Smooth muscle cell (in vitro differentiated cells): ENCODE results near the gene GGCX. TPM values are rescaled to one million over a fixed set of nuclear protein-coding genes. Genes with fewer than 3 reads are reported as not detected.

Source experiments
- DNase-seq: peaks from one replicate; lab custom pipeline; 2025; ENCODE audit not compliant: unreplicated experiment; lab: John Stamatoyannopoulos, UW
- H2AFZ ChIP-seq: fragments of 200-600 bp; sonication (generic); 2 replicates; pipeline ENCODE4 v1.6.0; 2016; ENCODE audit warnings: antibody characterized with exemption, low read depth, mild to moderate bottlenecking
- H3F3A ChIP-seq: fragments of 200-600 bp; sonication (generic); 2 replicates; pipeline ENCODE4 v1.6.0; 2017; ENCODE audit warnings: antibody characterized with exemption, low read depth
- H3K27ac ChIP-seq: fragments of 200-600 bp; sonication (generic); 2 replicates; pipeline ENCODE4 v1.5.1; 2016; ENCODE audit warnings: low read depth, mild to moderate bottlenecking
- H3K27me3 ChIP-seq: fragments of 200-600 bp; sonication (generic); 2 replicates; pipeline ENCODE4 v1.6.1; 2016; ENCODE audit warnings: low read depth, mild to moderate bottlenecking
- H3K36me3 ChIP-seq: fragments of 200-600 bp; sonication (generic); 2 replicates; pipeline ENCODE4 v1.5.1; 2016; ENCODE audit warnings: low read depth
- H3K4me1 ChIP-seq: fragments of 200-600 bp; sonication (generic); 2 replicates; pipeline ENCODE4 v1.5.1; 2016; ENCODE audit warnings: low read depth
- H3K4me2 ChIP-seq: fragments of 200-600 bp; sonication (generic); 2 replicates; pipeline ENCODE4 v1.6.0; 2016; ENCODE audit warnings: mild to moderate bottlenecking
- H3K4me3 ChIP-seq: fragments of 200-600 bp; sonication (generic); 2 replicates; pipeline ENCODE4 v1.5.1; 2016; ENCODE audit warnings: mild to moderate bottlenecking
- H3K79me2 ChIP-seq: fragments of 200-600 bp; sonication (generic); 2 replicates; pipeline ENCODE4 v1.6.0; 2016; ENCODE audit warnings: low read depth, mild to moderate bottlenecking
- H3K9ac ChIP-seq: fragments of 200-600 bp; sonication (generic); 2 replicates; pipeline ENCODE4 v1.6.0; 2016; ENCODE audit warnings: low read depth
- H3K9me3 ChIP-seq: fragments of 200-600 bp; sonication (generic); replicated peaks from 2 replicates; pipeline ENCODE4 v1.5.1; 2016; ENCODE audit warnings: low read depth
- H4K20me1 ChIP-seq: fragments of 200-600 bp; sonication (generic); 2 replicates; pipeline ENCODE4 v1.6.0; 2016; ENCODE audit warnings: low read depth
- WGBS: methylation state at CpG from one replicate; pipeline ENCODE4 v1.1.7; 2016; ENCODE audit warnings: low lambda C conversion rate; 5-methylcytosine and 5-hydroxymethylcytosine counted together
- polyA plus RNA-seq: library from polyadenylated mRNA; unstranded; fragments of >200 nt; fragmentation: Nextera tagmentation; extraction: Ambion mirVana; gene quantifications from 2 replicates; pipeline ENCODE4 v1.2.1, GENCODE V29; 2016
- total RNA-seq: library from RNA; depleted of rRNA; stranded (reverse); fragments of >200 nt; gene quantifications from 2 replicates; pipeline ENCODE4 v1.2.3, GENCODE V29; 2014
- TF ChIP-seq, protein P1 (sequence below): fragments of 200-600 bp; sonication (generic); IDR thresholded peaks from 2 replicates; pipeline ENCODE4 v1.5.1; 2017; ENCODE audit warnings: borderline replicate concordance, mild to moderate bottlenecking, antibody characterized with exemption; ENCODE audit not compliant: insufficient read depth, poor library complexity, severe bottlenecking

Gene GGCX
- total and polyA plus RNA-seq, 2 experiments from 2014 or later = 44.5 to 83.2 TPM

DNA sequence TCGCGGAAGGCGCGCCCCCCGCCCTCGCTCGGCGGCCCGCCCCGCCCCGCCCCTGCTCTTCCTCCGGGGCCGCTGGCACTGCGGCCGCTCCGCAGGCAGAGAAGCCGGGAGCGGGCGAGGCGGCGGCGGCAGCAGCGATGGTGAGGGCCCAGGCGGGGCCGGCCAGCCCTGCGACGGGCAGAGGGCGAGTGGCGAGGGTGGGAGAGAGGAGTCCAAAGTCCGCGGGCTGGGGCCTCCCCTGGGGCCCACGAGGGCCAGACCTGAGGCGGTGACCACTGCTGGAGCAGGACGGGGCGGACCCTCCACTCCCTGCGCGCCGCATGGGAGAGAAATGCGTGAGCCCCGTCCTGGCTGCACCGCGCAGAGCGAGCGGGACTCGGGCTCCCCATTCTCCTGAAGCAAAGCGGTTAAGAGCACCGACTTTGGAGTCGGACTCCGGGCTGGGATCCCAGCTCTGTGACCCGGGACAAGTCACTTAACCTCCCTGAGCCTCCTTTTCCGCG is 23.1 kb upstream of the GGCX start, which contains the start of gene VAMP5:
Gene VAMP5 (plus strand): TSS at position 78 of the 503 bp plus-strand sequence. CDS start 60 bp downstream, at position 138.
- no peak for DNase-seq
- TF ChIP-seq, protein P1, sequence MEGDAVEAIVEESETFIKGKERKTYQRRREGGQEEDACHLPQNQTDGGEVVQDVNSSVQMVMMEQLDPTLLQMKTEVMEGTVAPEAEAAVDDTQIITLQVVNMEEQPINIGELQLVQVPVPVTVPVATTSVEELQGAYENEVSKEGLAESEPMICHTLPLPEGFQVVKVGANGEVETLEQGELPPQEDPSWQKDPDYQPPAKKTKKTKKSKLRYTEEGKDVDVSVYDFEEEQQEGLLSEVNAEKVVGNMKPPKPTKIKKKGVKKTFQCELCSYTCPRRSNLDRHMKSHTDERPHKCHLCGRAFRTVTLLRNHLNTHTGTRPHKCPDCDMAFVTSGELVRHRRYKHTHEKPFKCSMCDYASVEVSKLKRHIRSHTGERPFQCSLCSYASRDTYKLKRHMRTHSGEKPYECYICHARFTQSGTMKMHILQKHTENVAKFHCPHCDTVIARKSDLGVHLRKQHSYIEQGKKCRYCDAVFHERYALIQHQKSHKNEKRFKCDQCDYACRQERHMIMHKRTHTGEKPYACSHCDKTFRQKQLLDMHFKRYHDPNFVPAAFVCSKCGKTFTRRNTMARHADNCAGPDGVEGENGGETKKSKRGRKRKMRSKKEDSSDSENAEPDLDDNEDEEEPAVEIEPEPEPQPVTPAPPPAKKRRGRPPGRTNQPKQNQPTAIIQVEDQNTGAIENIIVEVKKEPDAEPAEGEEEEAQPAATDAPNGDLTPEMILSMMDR = no peak
- Histone ChIP-seq H3F3A (peaks cover under 1% of the 10 kb centered on the region), H4K20me1 (no peaks in the 10 kb centered on the region), H3K27me3 (no peaks in the 10 kb centered on the region), H2AFZ (peak within 1 kb of the TSS; percentile 66), H3K4me3 (peak within 1 kb of the TSS; percentile 44), H3K36me3 (no peaks in the 10 kb centered on the region), H3K9me3 (no peaks in the 10 kb centered on the region), H3K4me1 (peaks cover 4% of the 10 kb centered on the region), H3K4me2 (peak within 1 kb of the TSS; percentile 85), H3K27ac (peak within 1 kb of the TSS; percentile 37), H3K9ac (no peak within 1 kb of the TSS), H3K79me2 (no peaks in the 10 kb centered on the region)
- WGBS = 15% methylated on average over 51 of the region's 52 CpGs

DNA sequence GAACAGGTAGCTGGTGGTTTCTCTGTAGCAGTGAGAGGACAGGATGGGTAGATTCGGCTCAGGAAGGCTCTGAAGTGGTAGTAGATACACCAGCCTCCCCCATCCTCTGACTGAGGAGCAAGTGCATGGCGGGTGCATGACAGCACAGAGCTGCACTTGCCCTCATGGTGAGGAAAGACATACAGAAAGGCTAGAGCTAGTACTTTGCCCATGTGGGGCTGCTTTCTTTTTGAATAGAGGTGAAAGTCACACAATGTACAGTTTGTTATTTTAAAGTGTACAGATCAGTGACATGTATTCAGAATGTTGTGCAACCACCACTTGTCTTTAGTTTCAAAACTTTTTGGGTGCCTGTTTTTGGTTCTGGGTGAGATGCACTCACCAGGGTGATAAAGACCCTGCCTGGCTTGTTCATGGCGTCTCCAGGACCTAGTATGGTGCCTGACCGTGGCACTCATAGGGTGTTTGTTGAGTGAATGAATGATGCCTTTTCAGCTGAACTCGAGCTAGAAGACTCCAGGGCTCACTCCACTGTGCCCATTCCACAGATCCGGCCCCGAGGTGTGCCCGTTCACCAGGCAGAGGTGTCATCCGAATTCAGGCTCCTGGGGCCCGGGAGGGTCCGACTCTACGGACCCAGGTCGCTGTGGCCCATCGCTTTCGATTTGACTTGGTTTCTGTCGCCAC is 22.5 kb upstream of the GGCX start:
- no peaks in the 10 kb centered on the region for H4K20me1 ChIP-seq
- TF ChIP-seq, protein P1 = no peak
- H3F3A ChIP-seq = peaks cover 6% of the 10 kb centered on the region
- H3K4me3 ChIP-seq = peak overlapping the region; percentile 44
- peak overlapping the region; percentile 66 for H2AFZ ChIP-seq
- no peak overlapping the region for H3K27ac ChIP-seq
- H3K9me3 ChIP-seq = no peaks in the 10 kb centered on the region
- no peaks in the 10 kb centered on the region for H3K27me3 ChIP-seq
- no peaks in the 10 kb centered on the region for H3K36me3 ChIP-seq
- no peak for DNase-seq
- no peak overlapping the region for H3K9ac ChIP-seq
- H3K79me2 ChIP-seq = no peaks in the 10 kb centered on the region
- peaks cover 10% of the 10 kb centered on the region for H3K4me1 ChIP-seq
- 56% methylated on average over 16 of the region's 16 CpGs for WGBS
- H3K4me2 ChIP-seq = peak overlapping the region; percentile 85

DNA sequence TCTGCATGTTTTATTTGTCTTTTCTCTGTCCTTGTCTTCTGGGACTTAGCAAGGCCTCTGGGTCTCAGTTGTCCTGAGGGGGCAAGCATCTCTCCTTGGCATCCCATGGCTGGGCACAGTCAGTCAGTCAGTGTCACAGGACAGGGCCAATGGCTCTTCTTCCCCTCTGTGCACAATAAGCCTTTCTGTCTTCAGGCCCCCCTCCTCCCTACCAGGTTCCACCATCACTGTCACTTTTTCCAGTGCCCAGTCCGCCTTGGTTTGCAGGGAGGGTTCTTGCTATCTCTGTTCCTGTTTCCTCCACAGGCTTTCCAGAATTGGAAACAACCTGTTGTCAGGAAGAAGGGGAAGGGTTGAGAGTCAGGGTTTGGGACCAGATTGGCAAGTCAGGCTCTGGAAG is 21.2 kb upstream of the GGCX start:
- TF ChIP-seq, protein P1 = no peak
- Histone ChIP-seq H3K27ac (no peak overlapping the region), H3K4me3 (no peak overlapping the region), H3K36me3 (no peaks in the 10 kb centered on the region), H3K27me3 (no peaks in the 10 kb centered on the region), H3K4me2 (no peak overlapping the region), H3K9me3 (no peaks in the 10 kb centered on the region), H3K9ac (no peak overlapping the region), H3F3A (peaks cover 9% of the 10 kb centered on the region), H2AFZ (no peak overlapping the region), H3K79me2 (no peaks in the 10 kb centered on the region), H3K4me1 (peaks cover 19% of the 10 kb centered on the region), H4K20me1 (no peaks in the 10 kb centered on the region)
- 86% methylated on average over 1 of the region's 1 CpG for WGBS
- DNase-seq = no peak
